NCI-H1436 (cell line): ENCODE data around the gene FBXO36.
A peak's percentile ranks its signal among the peaks of the same experiment; 100 is the strongest.
"Not testable (repeated sequence)": the region's sequence is repeated elsewhere in the genome, so short reads cannot be mapped to it uniquely, and the experiment has no call there.

Experiments used
- DNase-seq: peaks from one replicate; lab custom pipeline; 2025; lab: John Stamatoyannopoulos, UW

FBXO36 gene

GRCh38 chr2:229910832-229911412 is 11.4 kb upstream of the FBXO36 start:
- DNase-seq: peak; percentile 6

- DNase-seq: no peak
Observed at GRCh38 chr2:229914171-229914570, 8.1 kb upstream of the FBXO36 start.

- no peak for DNase-seq
Observed at GRCh38 chr2:229917793-229918192, 4.5 kb upstream of the FBXO36 start.

GRCh38 chr2:229920011-229920641 is 2.2 kb upstream of the FBXO36 start:
- DNase-seq: no peak

- peak; percentile 2 for DNase-seq
Observed at GRCh38 chr2:229921101-229921891, 1.0 kb upstream of the FBXO36 start.

- DNase-seq: peak; percentile 89
Observed at GRCh38 chr2:229921892-229922448, 333 bp upstream of the FBXO36 start, which contains the start of gene TRIP12. Gene TRIP12, minus strand, starts transcription at chr2:229922009. Its CDS starts 41,930 bp downstream, at chr2:229880079.

GRCh38 chr2:229924541-229924940 is 2.2 kb downstream of the FBXO36 start:
- not testable (repeated sequence) for DNase-seq

- no peak for DNase-seq
Observed at GRCh38 chr2:229925201-229925600, 2.9 kb downstream of the FBXO36 start.

GRCh38 chr2:229927817-229928321 is 5.6 kb downstream of the FBXO36 start:
- no peak for DNase-seq

GRCh38 chr2:229930656-229931055 is 8.4 kb downstream of the FBXO36 start:
- no peak for DNase-seq

GRCh38 chr2:229931241-229931640 is 8.9 kb downstream of the FBXO36 start:
- DNase-seq: no peak

GRCh38 chr2:229937537-229937936 is 15.2 kb downstream of the FBXO36 start:
- DNase-seq: no peak

- no peak for DNase-seq
Observed at GRCh38 chr2:229942671-229943070, 20.4 kb downstream of the FBXO36 start.

- no peak for DNase-seq
Observed at GRCh38 chr2:229943171-229943570, 20.9 kb downstream of the FBXO36 start.

- no peak for DNase-seq
Observed at GRCh38 chr2:229943770-229944449, 21.6 kb downstream of the FBXO36 start.

GRCh38 chr2:229945975-229946374 is 23.7 kb downstream of the FBXO36 start:
- DNase-seq: no peak

GRCh38 chr2:229947544-229947943 is 25.2 kb downstream of the FBXO36 start:
- DNase-seq: no peak

- no peak for DNase-seq
Observed at GRCh38 chr2:229952256-229952835, 30.0 kb downstream of the FBXO36 start.

- DNase-seq: no peak
Observed at GRCh38 chr2:229955663-229956062, 33.4 kb downstream of the FBXO36 start.

- DNase-seq: no peak
Observed at GRCh38 chr2:229956491-229956890, 34.2 kb downstream of the FBXO36 start.

- DNase-seq: not testable (repeated sequence)
Observed at GRCh38 chr2:229963596-229963995, 41.3 kb downstream of the FBXO36 start.

- no peak for DNase-seq
Observed at GRCh38 chr2:229969921-229970320, 47.6 kb downstream of the FBXO36 start.
